ENCODE measurements around the gene SMIM43. TPM values are rescaled to one million over a fixed set of nuclear protein-coding genes. Genes with fewer than 3 reads are reported as not detected.

SMIM43 gene
- total and polyA plus RNA-seq, 2 of the 8 experiments (the other 6 are each of a cell fraction or from before 2014, with no cell fraction given): 0.50 to 0.94 TPM

GRCh38 chr4:121791481-121791880 is 26.5 kb upstream of the SMIM43 start:
- Histone ChIP-seq H2BK12ac (ENCODE audit: low read depth, low read length) (no peak overlapping the region), H3K36me3 (ENCODE audit: control insufficient read depth in 2 of 4, insufficient read depth in 4 of 4, low read length in 3 of 4) (no peaks in the 10 kb centered on the region), H2AK5ac (ENCODE audit: low read depth, low read length) (no peak overlapping the region), H2BK20ac (ENCODE audit: low read length) (no peak overlapping the region), H3K4me3 (ENCODE audit: extremely low read depth in 1 of 4, insufficient read depth in 2 of 4, low read depth in 3 of 4, low read length in 4 of 4) (no peak overlapping the region), H3K4me1 (replicated peaks in 1 of 4; ENCODE audit: control insufficient read depth in 3 of 4, insufficient read depth in 4 of 4, low read length in 3 of 4) (peaks cover 7 to 20% (median 12%) of the 10 kb centered on the region in 4 experiments), H4K5ac (ENCODE audit: insufficient read length, low read depth, low read length) (no peak overlapping the region), H2AFZ (ENCODE audit: low read length) (no peak overlapping the region), H4K8ac (ENCODE audit: extremely low read depth, insufficient read depth, low read length) (no peak overlapping the region), H3K4ac (replicated peaks; ENCODE audit: insufficient read length, low read depth, low read length) (no peak overlapping the region), H3K56ac (replicated peaks; ENCODE audit: insufficient read length, low read depth, low read length) (no peak overlapping the region), H3K23ac (ENCODE audit: insufficient read length) (no peak overlapping the region), H3K79me2 (ENCODE audit: control insufficient read depth in 1 of 2, insufficient read depth in 2 of 2, low read length in 2 of 2) (no peaks in the 10 kb centered on the region), H3K4me2 (ENCODE audit: insufficient read depth in 1 of 2, low read depth in 2 of 2, low read length in 2 of 2) (no peak overlapping the region), H2BK5ac (ENCODE audit: low read depth, low read length) (no peak overlapping the region), H3K23me2 (ENCODE audit: low read depth, low read length) (peaks cover 2% of the 10 kb centered on the region; the same call in 1 of the 2 replicates), H3K27ac (ENCODE audit: low read depth, low read length) (no peak overlapping the region), H3K14ac (ENCODE audit: insufficient read length) (no peak overlapping the region), H2BK15ac (ENCODE audit: low read length) (no peak overlapping the region), H4K20me1 (replicated peaks in 1 of 2; ENCODE audit: control insufficient read depth in 1 of 2, insufficient read depth in 2 of 2, low read length in 2 of 2) (no peaks in the 10 kb centered on the region), H3K9me3 (ENCODE audit: insufficient read depth in 2 of 2, low read depth in 1 of 2, low read length in 1 of 2) (no peaks in the 10 kb centered on the region), H3K18ac (ENCODE audit: extremely low read depth, low read length) (no peak overlapping the region), H3K27me3 (replicated peaks in 1 of 4; ENCODE audit: control insufficient read depth in 3 of 4, extremely low read depth in 1 of 4, insufficient read depth in 3 of 4, low read length in 3 of 4) (peaks cover 0 to 1% (median 0%) of the 10 kb centered on the region in 4 experiments; a peak in 1 of 7 replicates), H4K91ac (replicated peaks; ENCODE audit: insufficient read length, low read length) (no peak overlapping the region), H3K9ac (replicated peaks in 1 of 4; ENCODE audit: extremely low read depth in 1 of 4, low read depth in 3 of 4, low read length in 3 of 4) (no peak overlapping the region), H2BK120ac (replicated peaks; ENCODE audit: low read depth, low read length) (no peak overlapping the region), H3K79me1 (ENCODE audit: low read depth, low read length) (no peaks in the 10 kb centered on the region)
- TF ChIP-seq EGR1 (IDR thresholded peaks at IDR 0.05; ENCODE audit: borderline replicate concordance, low read depth, low read length) (no peak), TEAD4 (IDR thresholded peaks at IDR 0.05; ENCODE audit: low read depth, low read length) (no peak), CHD2 (IDR thresholded peaks at IDR 0.05; ENCODE audit: low read length) (no peak), SIX5 (IDR thresholded peaks at IDR 0.05; ENCODE audit: low read depth, low read length) (no peak), GTF2F1 (IDR thresholded peaks at IDR 0.05; ENCODE audit: borderline replicate concordance, low read depth, low read length) (no peak), SP1 (IDR thresholded peaks at IDR 0.05; ENCODE audit: low read depth, low read length) (no peak), HDAC2 (IDR thresholded peaks at IDR 0.05; ENCODE audit: borderline replicate concordance in 1 of 2, low read depth in 2 of 2, low read length in 2 of 2) (no peak)
- FAIRE-seq: no peak
- no peak for DNase-seq (ENCODE audit: low read depth in 1 of 2, low spot score in 2 of 2)
- 89% methylated on average over 5 of the region's 5 CpGs; no CpG with 5 or more reads in 1 of the 2 experiments for WGBS, 2 experiments (ENCODE audit: extremely low coverage in 1 of 2, insufficient coverage in 1 of 2, insufficient read length in 1 of 2, insufficient replicate concordance in 2 of 2, low coverage in 1 of 2, low lambda C conversion rate in 2 of 2, missing lambda C conversion rate in 1 of 2)
- POLR2A ChIA-PET (ENCODE audit: partially characterized antibody): interaction anchor here (1.0 to 1.8 kb wide), 3 partner anchors 10 to 26 kb away, joined by 4 to 5 read pairs (median 4); partner anchors contain the start of gene EXOSC9
- CTCF ChIA-PET (ENCODE audit: partially characterized antibody): interaction anchor here (0.6 to 2.4 kb wide), 3 partner anchors 17 to 20 kb away, joined by 3 to 9 read pairs (median 3); no protein-coding TSS in a partner anchor

All from H1 (cell line).